ENCODE measurements around the gene FTCD. TPM values are rescaled to one million over a fixed set of nuclear protein-coding genes. Genes with fewer than 3 reads are reported as not detected.
A peak's percentile ranks its signal among the peaks of the same experiment; 100 is the strongest.

FTCD gene
- total and polyA plus RNA-seq, 9 of the 15 experiments (the other 6 are each of a cell fraction or from before 2014, with no cell fraction given), result 0.11 to 1.6 (median 0.67) TPM; not detected in 5

DNA sequence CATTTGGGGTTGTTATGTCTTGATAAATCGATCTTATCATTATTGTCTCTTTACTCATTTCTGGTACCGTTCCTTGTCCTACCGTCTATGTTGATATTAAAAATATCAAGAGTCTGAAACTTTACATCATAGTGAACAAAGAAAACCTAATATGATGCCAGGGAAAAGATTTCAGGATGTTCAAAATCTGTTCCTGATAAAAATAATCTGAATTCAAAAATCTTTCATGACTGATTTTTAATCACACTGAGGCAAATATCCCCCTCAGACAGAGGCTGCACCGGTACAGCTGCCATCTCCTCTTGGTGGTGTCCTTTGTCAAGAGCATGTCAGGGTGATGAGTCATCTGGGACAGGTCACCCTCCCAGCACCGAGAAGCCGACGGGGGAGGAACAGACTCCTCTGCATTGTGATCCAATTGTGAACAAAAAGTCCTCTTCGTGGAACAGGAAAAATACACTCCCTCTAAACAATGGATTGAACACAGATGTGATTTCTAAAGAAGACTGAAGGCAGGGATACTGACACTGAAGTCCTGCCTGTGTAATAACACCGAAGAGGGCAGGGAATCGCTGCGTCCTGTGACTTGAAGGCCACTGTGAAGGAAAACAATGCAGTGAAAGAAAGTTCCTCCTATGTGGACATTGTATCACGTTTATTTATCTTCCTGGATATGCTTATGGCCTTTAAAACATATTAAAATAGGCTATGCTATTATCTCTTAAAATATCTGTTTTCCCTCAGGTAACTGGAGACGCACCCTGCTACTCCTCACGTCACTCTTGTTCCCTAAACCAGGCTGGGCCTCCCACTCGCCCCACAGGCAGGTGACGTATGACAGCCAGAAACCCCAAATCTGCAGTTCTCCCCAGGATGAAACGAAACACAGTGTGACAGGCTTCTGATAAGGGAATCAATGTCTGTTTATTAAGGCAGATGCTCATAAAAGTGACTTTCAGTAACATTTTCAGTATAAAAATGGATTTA is 33.1 kb upstream of the FTCD start (continued):
- TF ChIP-seq, protein P1, sequence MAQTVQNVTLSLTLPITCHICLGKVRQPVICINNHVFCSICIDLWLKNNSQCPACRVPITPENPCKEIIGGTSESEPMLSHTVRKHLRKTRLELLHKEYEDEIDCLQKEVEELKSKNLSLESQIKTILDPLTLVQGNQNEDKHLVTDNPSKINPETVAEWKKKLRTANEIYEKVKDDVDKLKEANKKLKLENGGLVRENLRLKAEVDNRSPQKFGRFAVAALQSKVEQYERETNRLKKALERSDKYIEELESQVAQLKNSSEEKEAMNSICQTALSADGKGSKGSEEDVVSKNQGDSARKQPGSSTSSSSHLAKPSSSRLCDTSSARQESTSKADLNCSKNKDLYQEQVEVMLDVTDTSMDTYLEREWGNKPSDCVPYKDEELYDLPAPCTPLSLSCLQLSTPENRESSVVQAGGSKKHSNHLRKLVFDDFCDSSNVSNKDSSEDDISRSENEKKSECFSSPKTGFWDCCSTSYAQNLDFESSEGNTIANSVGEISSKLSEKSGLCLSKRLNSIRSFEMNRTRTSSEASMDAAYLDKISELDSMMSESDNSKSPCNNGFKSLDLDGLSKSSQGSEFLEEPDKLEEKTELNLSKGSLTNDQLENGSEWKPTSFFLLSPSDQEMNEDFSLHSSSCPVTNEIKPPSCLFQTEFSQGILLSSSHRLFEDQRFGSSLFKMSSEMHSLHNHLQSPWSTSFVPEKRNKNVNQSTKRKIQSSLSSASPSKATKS (CRISPR knock-in tag; IDR thresholded peaks at IDR 0.05), result no peak
- TF ChIP-seq JUNB (CRISPR knock-in tag; conservative IDR thresholded peaks at IDR 0.05) (peak; percentile 94), ZNF764 (CRISPR knock-in tag; IDR thresholded peaks at IDR 0.05; ENCODE audit: low read depth) (peak; percentile 17; the same call in 1 of the 2 replicates), BRCA1 (IDR thresholded peaks at IDR 0.05) (no peak), BRCA1 (CRISPR knock-in tag; IDR thresholded peaks at IDR 0.05) (no peak), ATF1 (CRISPR knock-in tag; IDR thresholded peaks at IDR 0.05) (no peak), ATF1 (tag; IDR thresholded peaks at IDR 0.05) (peak; percentile 70), FOSL1 (tag; conservative IDR thresholded peaks at IDR 0.05) (peak; percentile 99), DPF2 (IDR thresholded peaks at IDR 0.05) (peak; percentile 93), SAFB2 (IDR thresholded peaks at IDR 0.05; ENCODE audit: borderline replicate concordance, low read depth, low read length, severe bottlenecking) (no peak), HDAC1 (IDR thresholded peaks at IDR 0.05) (peak in 1 of 2 experiments; percentile 39; a peak in 2 of 4 replicates), CTBP1 (IDR thresholded peaks at IDR 0.05; ENCODE audit: borderline replicate concordance) (peak; percentile 83), ESRRA (IDR thresholded peaks at IDR 0.05; ENCODE audit: borderline replicate concordance, low read depth) (peak; percentile 85), POLR2AphosphoS5 (IDR thresholded peaks at IDR 0.05; ENCODE audit: control insufficient read depth, insufficient read depth, low read depth, low read length) (0 out of 2 replicates have a peak, but pooled peaks have one; percentile 36), CREM (IDR thresholded peaks at IDR 0.05; ENCODE audit: low read depth) (peak; percentile 71), ZNF644 (tag; IDR thresholded peaks at IDR 0.05; ENCODE audit: low read depth) (peak; percentile 70; the same call in 1 of the 2 replicates), NFE2 (IDR thresholded peaks at IDR 0.05; ENCODE audit: low read depth) (peak; percentile 91), ZNF584 (CRISPR knock-in tag; IDR thresholded peaks at IDR 0.05; ENCODE audit: low read depth) (no peak), NR4A1 (CRISPR knock-in tag; IDR thresholded peaks at IDR 0.05) (no peak), NR4A1 (tag; IDR thresholded peaks at IDR 0.05) (no peak), BCOR (IDR thresholded peaks at IDR 0.05) (0 out of 2 replicates have a peak, but pooled peaks have one; percentile 27), FOXA1 (IDR thresholded peaks at IDR 0.05; ENCODE audit: borderline replicate concordance) (no peak)
- TF ChIP-seq, protein P2, sequence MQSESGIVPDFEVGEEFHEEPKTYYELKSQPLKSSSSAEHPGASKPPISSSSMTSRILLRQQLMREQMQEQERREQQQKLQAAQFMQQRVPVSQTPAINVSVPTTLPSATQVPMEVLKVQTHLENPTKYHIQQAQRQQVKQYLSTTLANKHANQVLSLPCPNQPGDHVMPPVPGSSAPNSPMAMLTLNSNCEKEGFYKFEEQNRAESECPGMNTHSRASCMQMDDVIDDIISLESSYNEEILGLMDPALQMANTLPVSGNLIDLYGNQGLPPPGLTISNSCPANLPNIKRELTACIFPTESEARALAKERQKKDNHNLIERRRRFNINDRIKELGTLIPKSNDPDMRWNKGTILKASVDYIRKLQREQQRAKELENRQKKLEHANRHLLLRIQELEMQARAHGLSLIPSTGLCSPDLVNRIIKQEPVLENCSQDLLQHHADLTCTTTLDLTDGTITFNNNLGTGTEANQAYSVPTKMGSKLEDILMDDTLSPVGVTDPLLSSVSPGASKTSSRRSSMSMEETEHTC (IDR thresholded peaks at IDR 0.05), result no peak
- TF ChIP-seq, protein P3, sequence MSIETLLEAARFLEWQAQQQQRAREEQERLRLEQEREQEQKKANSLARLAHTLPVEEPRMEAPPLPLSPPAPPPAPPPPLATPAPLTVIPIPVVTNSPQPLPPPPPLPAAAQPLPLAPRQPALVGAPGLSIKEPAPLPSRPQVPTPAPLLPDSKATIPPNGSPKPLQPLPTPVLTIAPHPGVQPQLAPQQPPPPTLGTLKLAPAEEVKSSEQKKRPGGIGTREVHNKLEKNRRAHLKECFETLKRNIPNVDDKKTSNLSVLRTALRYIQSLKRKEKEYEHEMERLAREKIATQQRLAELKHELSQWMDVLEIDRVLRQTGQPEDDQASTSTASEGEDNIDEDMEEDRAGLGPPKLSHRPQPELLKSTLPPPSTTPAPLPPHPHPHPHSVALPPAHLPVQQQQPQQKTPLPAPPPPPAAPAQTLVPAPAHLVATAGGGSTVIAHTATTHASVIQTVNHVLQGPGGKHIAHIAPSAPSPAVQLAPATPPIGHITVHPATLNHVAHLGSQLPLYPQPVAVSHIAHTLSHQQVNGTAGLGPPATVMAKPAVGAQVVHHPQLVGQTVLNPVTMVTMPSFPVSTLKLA (conservative IDR thresholded peaks at IDR 0.05), result no peak; a peak in 1 of 4 replicates
